HepG2 (cell line): Measurements from ENCODE around the gene PLXNA3. TPM values are rescaled to one million over a fixed set of nuclear protein-coding genes. Genes with fewer than 3 reads are reported as not detected.

Experiments used
- ATF7-NPFF ChIP-seq: sonication (generic); formaldehyde crosslinking; IDR thresholded peaks from 2 replicates; pipeline ENCODE4 v1.8.1; 2023; ENCODE audit warnings: mild to moderate bottlenecking, low read depth, missing genetic modification reagents, moderate library complexity
- FOXA3 ChIP-seq: IDR thresholded peaks from 2 replicates; pipeline ENCODE4 v1.6.1; 2016; ENCODE audit warnings: missing genetic modification reagents, missing compliant biosample characterization
- HNRNPUL1 ChIP-seq: fragments of 200-400 bp; formaldehyde crosslinking; IDR thresholded peaks from 2 replicates; pipeline ENCODE4 v1.6.1; 2017; ENCODE audit warnings: low read depth, mild to moderate bottlenecking, low read length, moderate library complexity
- ISX ChIP-seq: sonication (generic); formaldehyde crosslinking; conservative IDR thresholded peaks from 2 replicates; pipeline ENCODE4 v1.5.0; 2020; ENCODE audit warnings: missing genetic modification reagents
- KAT8 ChIP-seq: IDR thresholded peaks from 2 replicates; pipeline ENCODE4 v1.6.1; 2016; ENCODE audit warnings: missing genetic modification reagents, missing compliant biosample characterization
- MAFG ChIP-seq: sonication (generic); formaldehyde crosslinking; IDR thresholded peaks from 2 replicates; pipeline ENCODE4 v1.5.1; 2020; ENCODE audit warnings: mild to moderate bottlenecking, missing genetic modification reagents
- PAWR ChIP-seq: sonication (generic); formaldehyde crosslinking; IDR thresholded peaks from 2 replicates; pipeline ENCODE4 v1.4.0; 2020; ENCODE audit warnings: missing genetic modification reagents, mild to moderate bottlenecking, borderline replicate concordance
- PBX3 ChIP-seq: sonication (generic); formaldehyde crosslinking; IDR thresholded peaks from 2 replicates; pipeline ENCODE4 v1.8.1; 2023; ENCODE audit warnings: missing genetic modification reagents, inconsistent platforms, borderline replicate concordance
- PLRG1 ChIP-seq: fragments of 450-650 bp; conservative IDR thresholded peaks from 2 replicates; pipeline ENCODE4 v1.6.1; 2016
- SIX4 ChIP-seq: sonication (generic); formaldehyde crosslinking; IDR thresholded peaks from 2 replicates; pipeline ENCODE4 v1.4.0; 2020; ENCODE audit warnings: missing genetic modification reagents
- TIGD3 ChIP-seq: sonication (generic); formaldehyde crosslinking; IDR thresholded peaks from 2 replicates; pipeline ENCODE4 v1.5.1; 2020; ENCODE audit warnings: mild to moderate bottlenecking, missing genetic modification reagents, borderline replicate concordance
- ZBTB37 ChIP-seq: sonication (generic); formaldehyde crosslinking; IDR thresholded peaks from 2 replicates; pipeline ENCODE4 v1.4.0; 2020; ENCODE audit warnings: mild to moderate bottlenecking, missing genetic modification reagents
- ZNF292 ChIP-seq: sonication (generic); formaldehyde crosslinking; IDR thresholded peaks from 2 replicates; pipeline ENCODE4 v1.8.1; 2022; ENCODE audit warnings: mild to moderate bottlenecking, low read depth, missing genetic modification reagents, borderline replicate concordance
- ZNF652 ChIP-seq: IDR thresholded peaks from 2 replicates; pipeline ENCODE4 v1.6.1; 2016; ENCODE audit warnings: low read depth, borderline replicate concordance
- ZNF75D ChIP-seq: sonication (generic); formaldehyde crosslinking; IDR thresholded peaks from 2 replicates; pipeline ENCODE4 v1.8.1; 2023; ENCODE audit warnings: missing genetic modification reagents, mild to moderate bottlenecking, borderline replicate concordance
- ZNF841 ChIP-seq: sonication (generic); formaldehyde crosslinking; IDR thresholded peaks from 2 replicates; pipeline ENCODE4 v1.8.1; 2023; ENCODE audit warnings: missing genetic modification reagents, borderline replicate concordance
- polyA plus RNA-seq, 8 experiments: library from polyadenylated mRNA; depleted of rRNA in 3 of 8; stranded (reverse) in 7 of 8; unstranded in 1 of 8; fragments of >200 nt; fragmentation: Illumina TruSeq in 4 of 8; extraction: Trizol in 4 of 8; gene quantifications; 2 replicates each; pipeline versions ENCODE4 v1.2.1 to v1.2.3, GENCODE V29; 2011 to 2016; ENCODE audit warnings: low read depth in 4 of 8, missing spikeins in 1 of 8, mixed read lengths in 1 of 8; ENCODE audit not compliant: insufficient read depth in 1 of 8
- total RNA-seq, 5 experiments: library from RNA; depleted of rRNA; stranded (reverse); fragments of >200 nt; fragmentation: Illumina TruSeq; extraction: Trizol; gene quantifications; 2 replicates each; pipeline ENCODE4 v1.2.3, GENCODE V29; 2016; ENCODE audit warnings: low read depth in 1 of 5
- TF ChIP-seq, protein P1 (sequence below): sonication (generic); formaldehyde crosslinking; IDR thresholded peaks from 2 replicates; pipeline ENCODE4 v1.4.0; 2020; ENCODE audit warnings: missing genetic modification reagents
- TF ChIP-seq, protein P2 (sequence below): sonication (generic); formaldehyde crosslinking; IDR thresholded peaks from 2 replicates; pipeline ENCODE4 v1.4.0; 2020; ENCODE audit warnings: mild to moderate bottlenecking, missing genetic modification reagents
- TF ChIP-seq, protein P3 (sequence below): sonication (generic); formaldehyde crosslinking; IDR thresholded peaks from 2 replicates; pipeline ENCODE4 v1.4.0; 2020; ENCODE audit warnings: missing genetic modification reagents, borderline replicate concordance

PLXNA3 gene
- total and polyA plus RNA-seq, 2 of the 13 experiments (the other 11 are each of a cell fraction or from before 2014, with no cell fraction given): 5.8 to 20.6 TPM

- TF ChIP-seq, protein P1, sequence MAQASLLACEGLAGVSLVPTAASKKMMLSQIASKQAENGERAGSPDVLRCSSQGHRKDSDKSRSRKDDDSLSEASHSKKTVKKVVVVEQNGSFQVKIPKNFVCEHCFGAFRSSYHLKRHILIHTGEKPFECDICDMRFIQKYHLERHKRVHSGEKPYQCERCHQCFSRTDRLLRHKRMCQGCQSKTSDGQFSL (CRISPR knock-in tag): no peak
- TF ChIP-seq ZNF841 (no peak), HNRNPUL1 (no peak), ZNF292 (no peak), ISX (no peak), SIX4 (CRISPR knock-in tag) (no peak), TIGD3 (CRISPR knock-in tag) (no peak), MAFG (CRISPR knock-in tag) (no peak), ATF7-NPFF (peak; percentile 76; the same call in 1 of the 2 replicates), KAT8 (CRISPR knock-in tag) (0 out of 2 replicates have a peak, but pooled peaks have one; percentile 22), ZNF652 (CRISPR knock-in tag) (no peak), PBX3 (CRISPR knock-in tag) (no peak), ZNF75D (CRISPR knock-in tag) (no peak), PAWR (CRISPR knock-in tag) (no peak), PLRG1 (no peak), ZBTB37 (no peak), FOXA3 (CRISPR knock-in tag) (peak; percentile 19; the same call in 1 of the 2 replicates)
- TF ChIP-seq, protein P2, sequence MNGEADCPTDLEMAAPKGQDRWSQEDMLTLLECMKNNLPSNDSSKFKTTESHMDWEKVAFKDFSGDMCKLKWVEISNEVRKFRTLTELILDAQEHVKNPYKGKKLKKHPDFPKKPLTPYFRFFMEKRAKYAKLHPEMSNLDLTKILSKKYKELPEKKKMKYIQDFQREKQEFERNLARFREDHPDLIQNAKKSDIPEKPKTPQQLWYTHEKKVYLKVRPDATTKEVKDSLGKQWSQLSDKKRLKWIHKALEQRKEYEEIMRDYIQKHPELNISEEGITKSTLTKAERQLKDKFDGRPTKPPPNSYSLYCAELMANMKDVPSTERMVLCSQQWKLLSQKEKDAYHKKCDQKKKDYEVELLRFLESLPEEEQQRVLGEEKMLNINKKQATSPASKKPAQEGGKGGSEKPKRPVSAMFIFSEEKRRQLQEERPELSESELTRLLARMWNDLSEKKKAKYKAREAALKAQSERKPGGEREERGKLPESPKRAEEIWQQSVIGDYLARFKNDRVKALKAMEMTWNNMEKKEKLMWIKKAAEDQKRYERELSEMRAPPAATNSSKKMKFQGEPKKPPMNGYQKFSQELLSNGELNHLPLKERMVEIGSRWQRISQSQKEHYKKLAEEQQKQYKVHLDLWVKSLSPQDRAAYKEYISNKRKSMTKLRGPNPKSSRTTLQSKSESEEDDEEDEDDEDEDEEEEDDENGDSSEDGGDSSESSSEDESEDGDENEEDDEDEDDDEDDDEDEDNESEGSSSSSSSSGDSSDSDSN (CRISPR knock-in tag): no peak
- TF ChIP-seq, protein P3, sequence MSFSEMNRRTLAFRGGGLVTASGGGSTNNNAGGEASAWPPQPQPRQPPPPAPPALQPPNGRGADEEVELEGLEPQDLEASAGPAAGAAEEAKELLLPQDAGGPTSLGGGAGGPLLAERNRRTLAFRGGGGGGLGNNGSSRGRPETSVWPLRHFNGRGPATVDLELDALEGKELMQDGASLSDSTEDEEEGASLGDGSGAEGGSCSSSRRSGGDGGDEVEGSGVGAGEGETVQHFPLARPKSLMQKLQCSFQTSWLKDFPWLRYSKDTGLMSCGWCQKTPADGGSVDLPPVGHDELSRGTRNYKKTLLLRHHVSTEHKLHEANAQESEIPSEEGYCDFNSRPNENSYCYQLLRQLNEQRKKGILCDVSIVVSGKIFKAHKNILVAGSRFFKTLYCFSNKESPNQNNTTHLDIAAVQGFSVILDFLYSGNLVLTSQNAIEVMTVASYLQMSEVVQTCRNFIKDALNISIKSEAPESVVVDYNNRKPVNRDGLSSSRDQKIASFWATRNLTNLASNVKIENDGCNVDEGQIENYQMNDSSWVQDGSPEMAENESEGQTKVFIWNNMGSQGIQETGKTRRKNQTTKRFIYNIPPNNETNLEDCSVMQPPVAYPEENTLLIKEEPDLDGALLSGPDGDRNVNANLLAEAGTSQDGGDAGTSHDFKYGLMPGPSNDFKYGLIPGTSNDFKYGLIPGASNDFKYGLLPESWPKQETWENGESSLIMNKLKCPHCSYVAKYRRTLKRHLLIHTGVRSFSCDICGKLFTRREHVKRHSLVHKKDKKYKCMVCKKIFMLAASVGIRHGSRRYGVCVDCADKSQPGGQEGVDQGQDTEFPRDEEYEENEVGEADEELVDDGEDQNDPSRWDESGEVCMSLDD (CRISPR knock-in tag): no peak
Observed at GRCh38 chrX:154478728-154479622, 20.9 kb downstream of the PLXNA3 start, which contains the start of gene LAGE3 (continued).
